HL-60 (cell line): ENCODE measurements around the gene DCK.

ENCODE experiments used
- CTCF ChIP-seq: IDR thresholded peaks from one replicate; pipeline ENCODE4 v1.5.1; 2011; ENCODE audit warnings: low read length, control low read depth, inconsistent platforms; ENCODE audit not compliant: insufficient read depth
- GABPA ChIP-seq: IDR thresholded peaks from 2 replicates; pipeline ENCODE4 v1.6.1; 2012; ENCODE audit warnings: low read depth
- POLR2AphosphoS5 ChIP-seq: IDR thresholded peaks from 2 replicates; pipeline ENCODE4 v1.6.1; 2012; ENCODE audit warnings: low read depth
- REST ChIP-seq: IDR thresholded peaks from 2 replicates; pipeline ENCODE4 v1.6.1; 2012; ENCODE audit warnings: low read depth; ENCODE audit not compliant: insufficient replicate concordance
- SPI1 ChIP-seq: IDR thresholded peaks from 2 replicates; pipeline ENCODE4 v1.6.1; 2012; ENCODE audit warnings: low read depth, mild to moderate bottlenecking, borderline replicate concordance

GRCh38 chr4:71045256-71045655, 51.8 kb downstream of the DCK start:
- TF ChIP-seq CTCF, result no peak
- no peak for TF ChIP-seq POLR2AphosphoS5
- TF ChIP-seq REST, result no peak
- no peak for TF ChIP-seq GABPA
- TF ChIP-seq SPI1, result no peak
